SK-N-SH (cell line): Measurements from ENCODE around the gene COL17A1. TPM values are rescaled to one million over a fixed set of nuclear protein-coding genes. Genes with fewer than 3 reads are reported as not detected.

ENCODE experiments used
- CTCF ChIA-PET: fragments of 300-600, 350-600 bp; formaldehyde crosslinking; extraction: SDS; loops from one replicate; lab custom pipeline; 2021; lab: Yijun Ruan, JAX
- POLR2A ChIA-PET: fragments of 350-600 bp; sonication (Branson Sonifier 250); formaldehyde crosslinking; extraction: SDS; loops from one replicate; lab custom pipeline; 2020; ENCODE audit warnings: antibody characterized with exemption, inconsistent platforms; lab: Yijun Ruan, JAX
- DNase-seq: peaks from one replicate; pipeline ENCODE4 v3.0.0; 2012
- H2AFZ ChIP-seq: fragments of 200-600 bp; sonication (generic); 2 replicates; pipeline ENCODE4 v1.8.1; 2016; ENCODE audit warnings: antibody characterized with exemption, mild to moderate bottlenecking, low read depth
- H3F3A ChIP-seq: fragments of 200-600 bp; sonication (generic); replicated peaks from 2 replicates; pipeline ENCODE3; 2016; ENCODE audit warnings: antibody characterized with exemption, mild to moderate bottlenecking; ENCODE audit not compliant: insufficient read depth
- H3K27ac ChIP-seq, 2 experiments: fragments of 200-500 bp in 1 of 2; fragments of 200-600 bp in 1 of 2; sonication (Bioruptor generic) in 1 of 2; sonication (generic), shearing (Covaris generic) in 1 of 2; 2 replicates each; pipeline versions ENCODE4 v1.5.1 to v1.6.1; 2014 to 2016; ENCODE audit warnings: low read depth in 2 of 2, inconsistent platforms in 1 of 2, low read length in 1 of 2, mild to moderate bottlenecking in 1 of 2, mixed read lengths in 1 of 2
- H3K27me3 ChIP-seq: fragments of 200-600 bp; sonication (generic), shearing (Covaris generic); 2 replicates; pipeline ENCODE4 v1.6.1; 2016; ENCODE audit warnings: mixed run types; ENCODE audit not compliant: insufficient read depth
- H3K36me3 ChIP-seq, 2 experiments: fragments of 200-500 bp in 1 of 2; fragments of 200-600 bp in 1 of 2; sonication (Bioruptor generic) in 1 of 2; sonication (generic) in 1 of 2; replicated peaks in 1 of 2; 2 replicates each; pipeline versions ENCODE3 to v1.5.1; 2014 to 2016; ENCODE audit warnings: low read length in 1 of 2, mild to moderate bottlenecking in 1 of 2; ENCODE audit not compliant: insufficient read depth in 2 of 2, control insufficient read depth in 1 of 2
- H3K4me1 ChIP-seq, 2 experiments: fragments of 200-500 bp in 1 of 2; fragments of 200-600 bp in 1 of 2; sonication (Bioruptor generic) in 1 of 2; sonication (generic), shearing (Covaris generic) in 1 of 2; 2 replicates each; pipeline versions ENCODE4 v1.5.1 to v1.6.1; 2014 to 2016; ENCODE audit warnings: low read depth in 1 of 2, low read length in 1 of 2, mixed run types in 1 of 2; ENCODE audit not compliant: insufficient read depth in 2 of 2, control insufficient read depth in 1 of 2
- H3K4me2 ChIP-seq: fragments of 200-600 bp; sonication (generic), shearing (Covaris generic); 2 replicates; pipeline ENCODE4 v1.6.1; 2017; ENCODE audit warnings: mixed run types
- H3K4me3 ChIP-seq, 2 experiments: fragments of 200-500 bp in 1 of 2; fragments of 200-600 bp in 1 of 2; sonication (Bioruptor generic) in 1 of 2; sonication (generic), shearing (Covaris generic) in 1 of 2; 2 replicates each; pipeline versions ENCODE4 v1.5.1 to v1.8.1; 2014 to 2016; ENCODE audit warnings: low read depth in 2 of 2, inconsistent platforms in 1 of 2, low read length in 1 of 2, mild to moderate bottlenecking in 1 of 2, mixed read lengths in 1 of 2, moderate library complexity in 1 of 2
- H3K79me2 ChIP-seq: fragments of 200-600 bp; sonication (generic); 2 replicates; pipeline ENCODE4 v1.8.1; 2017; ENCODE audit warnings: mild to moderate bottlenecking; ENCODE audit not compliant: insufficient read depth
- H3K9ac ChIP-seq: fragments of 200-600 bp; sonication (generic); 2 replicates; pipeline ENCODE4 v1.6.1; 2017; ENCODE audit warnings: mixed run types
- H3K9me2 ChIP-seq: fragments of 200-600 bp; sonication (generic); 2 replicates; pipeline ENCODE4 v1.6.1; 2017; ENCODE audit warnings: mixed run types
- H3K9me3 ChIP-seq: fragments of 200-600 bp; sonication (generic); 2 replicates; pipeline ENCODE4 v1.6.1; 2017; ENCODE audit warnings: mixed run types, mild to moderate bottlenecking, moderate library complexity
- H4K20me1 ChIP-seq: fragments of 200-600 bp; sonication (generic); 2 replicates; pipeline ENCODE4 v1.6.1; 2017; ENCODE audit warnings: mild to moderate bottlenecking, mixed run types; ENCODE audit not compliant: insufficient read depth
- ELF1 ChIP-seq: IDR thresholded peaks from 2 replicates; pipeline ENCODE4 v1.4.0; 2012
- EZH2phosphoT487 ChIP-seq: fragments of 200-600 bp; sonication (generic); IDR thresholded peaks from 2 replicates; pipeline ENCODE4 v1.6.1; 2017; ENCODE audit warnings: low read depth, mixed run types, mild to moderate bottlenecking, antibody characterized with exemption, moderate library complexity, borderline replicate concordance
- FOSL2 ChIP-seq: IDR thresholded peaks from 2 replicates; pipeline ENCODE4 v1.4.0; 2012; ENCODE audit warnings: low read depth, mild to moderate bottlenecking, moderate library complexity, borderline replicate concordance
- GABPA ChIP-seq: IDR thresholded peaks from 2 replicates; pipeline ENCODE4 v1.4.0; 2012; ENCODE audit warnings: low read depth, mild to moderate bottlenecking
- JUND ChIP-seq: IDR thresholded peaks from 2 replicates; pipeline ENCODE4 v1.4.0; 2012
- MEF2A ChIP-seq: IDR thresholded peaks from 2 replicates; pipeline ENCODE4 v1.4.0; 2012; ENCODE audit warnings: low read depth, borderline replicate concordance
- MXI1 ChIP-seq: IDR thresholded peaks from 2 replicates; pipeline ENCODE4 v1.6.1; 2012; ENCODE audit warnings: mild to moderate bottlenecking, low read depth, low read length, improper control_type of control experiment
- RAD21 ChIP-seq: IDR thresholded peaks from 2 replicates; pipeline ENCODE4 v1.6.1; 2012; ENCODE audit warnings: mild to moderate bottlenecking, low read length
- RCOR1 ChIP-seq: fragments of 150-350 bp; IDR thresholded peaks from 2 replicates; pipeline ENCODE4 v1.6.1; 2017; ENCODE audit warnings: antibody characterized with exemption, low read length
- RFX5 ChIP-seq: IDR thresholded peaks from 2 replicates; pipeline ENCODE4 v1.6.1; 2012; ENCODE audit warnings: mild to moderate bottlenecking, improper control_type of control experiment, low read length
- RXRA ChIP-seq: IDR thresholded peaks from 2 replicates; pipeline ENCODE4 v1.4.0; 2012; ENCODE audit warnings: low read depth, mild to moderate bottlenecking, borderline replicate concordance
- SMC3 ChIP-seq: IDR thresholded peaks from 2 replicates; pipeline ENCODE4 v1.6.1; 2012; ENCODE audit warnings: low read depth, low read length, improper control_type of control experiment
- TAF1 ChIP-seq: IDR thresholded peaks from 2 replicates; pipeline ENCODE4 v1.6.1; 2012; ENCODE audit warnings: low read depth, mild to moderate bottlenecking, low read length, moderate library complexity, borderline replicate concordance
- TEAD4 ChIP-seq: IDR thresholded peaks from 2 replicates; pipeline ENCODE4 v1.4.0; 2012; ENCODE audit warnings: mild to moderate bottlenecking, borderline replicate concordance; ENCODE audit not compliant: insufficient read depth
- YY1 ChIP-seq: IDR thresholded peaks from 2 replicates; pipeline ENCODE4 v1.4.0; 2012; ENCODE audit warnings: low read depth, mild to moderate bottlenecking
- WGBS: methylation state at CpG from one replicate; pipeline ENCODE4 v1.1.6; 2017; ENCODE audit warnings: low lambda C conversion rate; 5-methylcytosine and 5-hydroxymethylcytosine counted together
- polyA plus RNA-seq, 3 experiments: library from polyadenylated mRNA; depleted of rRNA; stranded (reverse); fragments of >200 nt; gene quantifications; 2 replicates each; pipeline ENCODE4 v1.2.3, GENCODE V29; 2012
- TF ChIP-seq, protein P1 (sequence below): fragments of 200-600 bp; sonication (generic); IDR thresholded peaks from 2 replicates; pipeline ENCODE4 v1.6.1; 2017; ENCODE audit warnings: antibody characterized with exemption, mild to moderate bottlenecking, moderate library complexity
- TF ChIP-seq, protein P2 (sequence below): IDR thresholded peaks from 2 replicates; pipeline ENCODE4 v1.6.1; 2012; ENCODE audit warnings: mild to moderate bottlenecking, low read depth, low read length, moderate library complexity
- TF ChIP-seq, protein P3 (sequence below): IDR thresholded peaks from 2 replicates; pipeline ENCODE4; 2012
- TF ChIP-seq, protein P4 (sequence below): IDR thresholded peaks from 2 replicates; pipeline ENCODE4 v1.4.0; 2012; ENCODE audit warnings: low read depth, borderline replicate concordance

COL17A1 gene
- polyA plus RNA-seq, 1 of the 3 experiments (the other 2 are of a cell fraction) = 0.12 TPM

DNA sequence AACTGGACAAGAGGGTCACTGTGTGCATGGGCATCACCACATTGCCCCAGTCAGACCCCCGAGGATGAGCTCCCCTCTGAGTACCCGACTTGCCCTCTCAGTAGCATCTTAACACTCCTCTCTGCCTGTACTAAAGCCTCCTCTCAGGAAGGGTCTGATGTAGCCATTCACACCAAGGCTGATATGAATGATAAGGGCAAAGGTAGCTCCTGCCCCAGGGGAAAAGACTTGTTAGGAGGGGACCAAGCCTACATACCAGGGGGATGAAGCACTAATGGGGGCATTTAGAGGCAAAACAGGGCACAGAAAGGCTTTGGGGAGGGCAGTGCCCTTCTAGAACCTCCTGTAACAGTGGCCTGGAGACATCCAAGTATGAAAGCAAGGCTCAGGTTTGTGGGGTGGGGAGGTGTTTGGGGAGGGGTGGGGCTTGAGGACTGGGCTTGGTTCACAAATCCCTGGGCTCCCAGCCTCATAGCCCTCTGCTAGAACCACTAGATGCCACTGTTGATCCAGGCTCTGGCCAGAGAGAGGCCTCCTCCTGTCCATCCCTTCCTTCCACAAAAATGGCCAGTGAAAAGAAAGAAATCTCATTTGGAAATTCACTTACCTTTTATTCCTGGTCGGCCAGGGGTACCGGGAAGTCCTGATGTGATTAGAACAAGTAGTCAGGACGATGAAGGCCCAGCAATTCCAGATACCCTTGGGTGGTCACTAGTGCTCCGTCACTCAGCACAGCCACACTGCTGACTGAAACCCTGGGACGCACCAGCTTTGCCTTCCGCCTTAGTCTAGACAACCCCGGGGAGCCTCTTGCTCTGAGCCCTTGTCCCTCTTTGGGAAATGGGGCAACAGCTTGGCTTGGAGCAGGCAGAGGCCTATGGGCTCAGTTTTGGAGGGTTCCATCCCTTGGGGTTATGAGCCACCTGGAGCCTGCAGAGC, 40.3 kb downstream of the COL17A1 start:
- ChIA-PET POLR2A (interaction anchor here (1.0 kb wide), 1 partner anchor 77 kb away, joined by 4 read pairs; the partner anchor contains the start of gene SFR1), CTCF (interaction anchor here (0.6 to 3.2 kb wide), 20 partner anchors 10 to 229 kb away, joined by 3 to 11 read pairs (median 4); partner anchors contain the start of gene SFR1)
- Histone ChIP-seq H3K4me3 (no peak overlapping the region), H3K9me2 (no peaks in the 10 kb centered on the region), H3K9me3 (no peaks in the 10 kb centered on the region), H3K36me3 (no peaks in the 10 kb centered on the region), H3K4me2 (no peak overlapping the region), H4K20me1 (no peaks in the 10 kb centered on the region), H3K4me1 (peaks cover 0 to 2% of the 10 kb centered on the region in 2 experiments; a peak in 1 of 4 replicates), H3K79me2 (no peaks in the 10 kb centered on the region), H2AFZ (no peak overlapping the region), H3F3A (no peaks in the 10 kb centered on the region), H3K9ac (no peak overlapping the region), H3K27me3 (no peaks in the 10 kb centered on the region), H3K27ac (no peak overlapping the region)
- peak; percentile 74 for DNase-seq
- no peak for TF ChIP-seq MXI1
- no peak for TF ChIP-seq GABPA
- TF ChIP-seq EZH2phosphoT487 = no peak
- no peak for TF ChIP-seq JUND
- TF ChIP-seq, protein P1, sequence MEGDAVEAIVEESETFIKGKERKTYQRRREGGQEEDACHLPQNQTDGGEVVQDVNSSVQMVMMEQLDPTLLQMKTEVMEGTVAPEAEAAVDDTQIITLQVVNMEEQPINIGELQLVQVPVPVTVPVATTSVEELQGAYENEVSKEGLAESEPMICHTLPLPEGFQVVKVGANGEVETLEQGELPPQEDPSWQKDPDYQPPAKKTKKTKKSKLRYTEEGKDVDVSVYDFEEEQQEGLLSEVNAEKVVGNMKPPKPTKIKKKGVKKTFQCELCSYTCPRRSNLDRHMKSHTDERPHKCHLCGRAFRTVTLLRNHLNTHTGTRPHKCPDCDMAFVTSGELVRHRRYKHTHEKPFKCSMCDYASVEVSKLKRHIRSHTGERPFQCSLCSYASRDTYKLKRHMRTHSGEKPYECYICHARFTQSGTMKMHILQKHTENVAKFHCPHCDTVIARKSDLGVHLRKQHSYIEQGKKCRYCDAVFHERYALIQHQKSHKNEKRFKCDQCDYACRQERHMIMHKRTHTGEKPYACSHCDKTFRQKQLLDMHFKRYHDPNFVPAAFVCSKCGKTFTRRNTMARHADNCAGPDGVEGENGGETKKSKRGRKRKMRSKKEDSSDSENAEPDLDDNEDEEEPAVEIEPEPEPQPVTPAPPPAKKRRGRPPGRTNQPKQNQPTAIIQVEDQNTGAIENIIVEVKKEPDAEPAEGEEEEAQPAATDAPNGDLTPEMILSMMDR = peak; percentile 77
- no peak for TF ChIP-seq ELF1
- TF ChIP-seq RXRA = no peak
- TF ChIP-seq MEF2A = no peak
- peak; percentile 89 for TF ChIP-seq RAD21
- TF ChIP-seq YY1 = no peak
- no peak for TF ChIP-seq RCOR1
- no peak for TF ChIP-seq TAF1
- TF ChIP-seq SMC3 = peak; percentile 86
- no peak for TF ChIP-seq FOSL2
- WGBS = 64% methylated on average over 8 of the region's 9 CpGs

DNA sequence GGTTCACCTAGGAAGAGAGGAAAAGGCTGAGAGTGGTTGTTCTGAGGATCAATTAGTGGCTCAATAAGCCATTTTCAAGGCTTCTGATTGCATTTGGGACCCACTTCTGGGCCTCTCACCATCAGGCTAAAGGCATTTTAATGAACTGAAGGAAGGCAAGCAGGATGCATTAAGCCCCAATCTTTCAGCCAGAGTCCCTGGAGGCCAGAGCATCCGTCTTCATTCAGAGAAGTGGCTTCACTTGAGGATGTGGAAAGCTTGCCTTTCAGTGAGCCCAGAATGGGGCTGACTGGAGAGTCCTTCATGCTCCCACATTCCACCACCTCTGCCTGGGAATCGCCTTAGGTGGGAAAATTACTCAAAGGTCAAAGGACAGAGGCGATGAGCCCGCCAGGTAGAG, 41.8 kb downstream of the COL17A1 start:
- Histone ChIP-seq H3K4me2 (no peak overlapping the region), H3K9ac (no peak overlapping the region), H3K4me3 (no peak overlapping the region), H3K9me3 (no peaks in the 10 kb centered on the region), H3K79me2 (no peaks in the 10 kb centered on the region), H4K20me1 (no peaks in the 10 kb centered on the region), H3K4me1 (no peaks in the 10 kb centered on the region; a peak in 1 of 4 replicates), H3K36me3 (no peaks in the 10 kb centered on the region), H3F3A (no peaks in the 10 kb centered on the region), H3K9me2 (no peaks in the 10 kb centered on the region), H3K27me3 (no peaks in the 10 kb centered on the region), H3K27ac (no peak overlapping the region), H2AFZ (no peak overlapping the region)
- no peak for DNase-seq
- ChIA-PET POLR2A (no interaction called here), CTCF (no interaction called here)
- WGBS = 77% methylated on average over 4 of the region's 4 CpGs
- TF ChIP-seq, protein P2, sequence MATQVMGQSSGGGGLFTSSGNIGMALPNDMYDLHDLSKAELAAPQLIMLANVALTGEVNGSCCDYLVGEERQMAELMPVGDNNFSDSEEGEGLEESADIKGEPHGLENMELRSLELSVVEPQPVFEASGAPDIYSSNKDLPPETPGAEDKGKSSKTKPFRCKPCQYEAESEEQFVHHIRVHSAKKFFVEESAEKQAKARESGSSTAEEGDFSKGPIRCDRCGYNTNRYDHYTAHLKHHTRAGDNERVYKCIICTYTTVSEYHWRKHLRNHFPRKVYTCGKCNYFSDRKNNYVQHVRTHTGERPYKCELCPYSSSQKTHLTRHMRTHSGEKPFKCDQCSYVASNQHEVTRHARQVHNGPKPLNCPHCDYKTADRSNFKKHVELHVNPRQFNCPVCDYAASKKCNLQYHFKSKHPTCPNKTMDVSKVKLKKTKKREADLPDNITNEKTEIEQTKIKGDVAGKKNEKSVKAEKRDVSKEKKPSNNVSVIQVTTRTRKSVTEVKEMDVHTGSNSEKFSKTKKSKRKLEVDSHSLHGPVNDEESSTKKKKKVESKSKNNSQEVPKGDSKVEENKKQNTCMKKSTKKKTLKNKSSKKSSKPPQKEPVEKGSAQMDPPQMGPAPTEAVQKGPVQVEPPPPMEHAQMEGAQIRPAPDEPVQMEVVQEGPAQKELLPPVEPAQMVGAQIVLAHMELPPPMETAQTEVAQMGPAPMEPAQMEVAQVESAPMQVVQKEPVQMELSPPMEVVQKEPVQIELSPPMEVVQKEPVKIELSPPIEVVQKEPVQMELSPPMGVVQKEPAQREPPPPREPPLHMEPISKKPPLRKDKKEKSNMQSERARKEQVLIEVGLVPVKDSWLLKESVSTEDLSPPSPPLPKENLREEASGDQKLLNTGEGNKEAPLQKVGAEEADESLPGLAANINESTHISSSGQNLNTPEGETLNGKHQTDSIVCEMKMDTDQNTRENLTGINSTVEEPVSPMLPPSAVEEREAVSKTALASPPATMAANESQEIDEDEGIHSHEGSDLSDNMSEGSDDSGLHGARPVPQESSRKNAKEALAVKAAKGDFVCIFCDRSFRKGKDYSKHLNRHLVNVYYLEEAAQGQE = no peak
- TF ChIP-seq EZH2phosphoT487 = no peak
- no peak for TF ChIP-seq RFX5
- no peak for TF ChIP-seq GABPA
- no peak for TF ChIP-seq RXRA
- TF ChIP-seq YY1 = no peak
- TF ChIP-seq TEAD4 = no peak
- no peak for TF ChIP-seq MEF2A
- TF ChIP-seq SMC3 = no peak
- no peak for TF ChIP-seq RAD21
- TF ChIP-seq, protein P3, sequence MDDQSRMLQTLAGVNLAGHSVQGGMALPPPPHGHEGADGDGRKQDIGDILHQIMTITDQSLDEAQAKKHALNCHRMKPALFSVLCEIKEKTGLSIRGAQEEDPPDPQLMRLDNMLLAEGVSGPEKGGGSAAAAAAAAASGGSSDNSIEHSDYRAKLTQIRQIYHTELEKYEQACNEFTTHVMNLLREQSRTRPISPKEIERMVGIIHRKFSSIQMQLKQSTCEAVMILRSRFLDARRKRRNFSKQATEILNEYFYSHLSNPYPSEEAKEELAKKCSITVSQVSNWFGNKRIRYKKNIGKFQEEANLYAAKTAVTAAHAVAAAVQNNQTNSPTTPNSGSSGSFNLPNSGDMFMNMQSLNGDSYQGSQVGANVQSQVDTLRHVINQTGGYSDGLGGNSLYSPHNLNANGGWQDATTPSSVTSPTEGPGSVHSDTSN = no peak
- TF ChIP-seq, protein P4, sequence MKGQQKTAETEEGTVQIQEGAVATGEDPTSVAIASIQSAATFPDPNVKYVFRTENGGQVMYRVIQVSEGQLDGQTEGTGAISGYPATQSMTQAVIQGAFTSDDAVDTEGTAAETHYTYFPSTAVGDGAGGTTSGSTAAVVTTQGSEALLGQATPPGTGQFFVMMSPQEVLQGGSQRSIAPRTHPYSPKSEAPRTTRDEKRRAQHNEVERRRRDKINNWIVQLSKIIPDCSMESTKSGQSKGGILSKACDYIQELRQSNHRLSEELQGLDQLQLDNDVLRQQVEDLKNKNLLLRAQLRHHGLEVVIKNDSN = no peak
